GM13976 (cell line): ENCODE results near the gene DSCAML1.
"Not testable (repeated sequence)": the region's sequence is repeated elsewhere in the genome, so short reads cannot be mapped to it uniquely, and the experiment has no call there.

Experiments used
- DNase-seq: peaks from one replicate; pipeline ENCODE4 v3.0.0; 2012; ENCODE audit warnings: low spot score
- in situ Hi-C: fragments of 300-500 bp; cut with MboI; formaldehyde crosslinking; loops from one replicate; pipeline ENCODE4 v1.12.0; 2022; ENCODE audit warnings: low sequenced_read_pairs, mixed read lengths, inconsistent platforms; ENCODE audit not compliant: unreplicated experiment
- TF ChIP-seq, protein P1 (sequence below): IDR thresholded peaks from 2 replicates; pipeline ENCODE4 v1.5.1; 2012; ENCODE audit warnings: borderline replicate concordance, mild to moderate bottlenecking; ENCODE audit not compliant: insufficient read depth; ENCODE audit errors: extremely low read depth, missing control alignments, control extremely low read depth

The DSCAML1 gene

DNA sequence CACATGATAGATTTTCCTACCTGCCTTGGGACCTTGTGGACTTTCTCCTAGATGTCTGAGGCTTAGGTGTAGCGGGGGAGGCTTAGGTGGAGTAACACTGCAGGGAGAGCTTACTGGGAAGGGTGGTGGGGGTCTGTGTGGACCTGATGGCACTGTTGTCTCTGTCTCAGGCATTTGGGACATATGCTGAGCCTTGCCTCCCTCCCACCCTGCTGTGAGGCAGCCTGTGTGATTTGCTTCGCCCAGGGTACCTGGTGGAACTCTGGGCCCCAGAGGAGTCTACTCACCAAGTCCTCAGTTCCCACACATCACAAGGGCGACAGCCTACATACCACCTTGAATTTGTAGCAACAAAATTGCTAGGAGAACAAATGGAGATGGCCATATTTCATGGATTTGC is 388.7 kb downstream of the DSCAML1 start:
- DNase-seq: no peak
- TF ChIP-seq, protein P1, sequence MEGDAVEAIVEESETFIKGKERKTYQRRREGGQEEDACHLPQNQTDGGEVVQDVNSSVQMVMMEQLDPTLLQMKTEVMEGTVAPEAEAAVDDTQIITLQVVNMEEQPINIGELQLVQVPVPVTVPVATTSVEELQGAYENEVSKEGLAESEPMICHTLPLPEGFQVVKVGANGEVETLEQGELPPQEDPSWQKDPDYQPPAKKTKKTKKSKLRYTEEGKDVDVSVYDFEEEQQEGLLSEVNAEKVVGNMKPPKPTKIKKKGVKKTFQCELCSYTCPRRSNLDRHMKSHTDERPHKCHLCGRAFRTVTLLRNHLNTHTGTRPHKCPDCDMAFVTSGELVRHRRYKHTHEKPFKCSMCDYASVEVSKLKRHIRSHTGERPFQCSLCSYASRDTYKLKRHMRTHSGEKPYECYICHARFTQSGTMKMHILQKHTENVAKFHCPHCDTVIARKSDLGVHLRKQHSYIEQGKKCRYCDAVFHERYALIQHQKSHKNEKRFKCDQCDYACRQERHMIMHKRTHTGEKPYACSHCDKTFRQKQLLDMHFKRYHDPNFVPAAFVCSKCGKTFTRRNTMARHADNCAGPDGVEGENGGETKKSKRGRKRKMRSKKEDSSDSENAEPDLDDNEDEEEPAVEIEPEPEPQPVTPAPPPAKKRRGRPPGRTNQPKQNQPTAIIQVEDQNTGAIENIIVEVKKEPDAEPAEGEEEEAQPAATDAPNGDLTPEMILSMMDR: no peak
- in situ Hi-C loops: no loop called here

DNA sequence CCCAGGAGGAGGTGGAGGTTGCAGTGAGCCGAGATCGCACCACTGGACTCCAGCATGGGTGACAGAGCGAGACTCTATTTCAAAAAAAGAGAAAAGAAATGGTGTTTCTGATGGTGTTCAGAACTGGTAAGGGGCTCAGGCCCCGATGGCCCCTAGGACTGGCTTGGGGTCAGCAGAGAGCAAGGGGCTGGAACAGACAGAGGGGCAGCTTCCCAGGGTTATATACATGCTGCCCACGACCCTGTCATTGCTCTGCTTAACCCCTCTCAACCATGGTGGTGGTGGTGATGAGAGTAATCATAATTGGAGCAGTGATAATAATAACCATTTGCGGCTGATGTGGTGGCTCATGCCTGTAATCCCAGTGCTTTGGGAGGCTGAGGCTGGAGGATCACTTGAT is 390.0 kb downstream of the DSCAML1 start:
- in situ Hi-C loops: no loop called here
- TF ChIP-seq, protein P1: no peak
- DNase-seq: no peak

DNA sequence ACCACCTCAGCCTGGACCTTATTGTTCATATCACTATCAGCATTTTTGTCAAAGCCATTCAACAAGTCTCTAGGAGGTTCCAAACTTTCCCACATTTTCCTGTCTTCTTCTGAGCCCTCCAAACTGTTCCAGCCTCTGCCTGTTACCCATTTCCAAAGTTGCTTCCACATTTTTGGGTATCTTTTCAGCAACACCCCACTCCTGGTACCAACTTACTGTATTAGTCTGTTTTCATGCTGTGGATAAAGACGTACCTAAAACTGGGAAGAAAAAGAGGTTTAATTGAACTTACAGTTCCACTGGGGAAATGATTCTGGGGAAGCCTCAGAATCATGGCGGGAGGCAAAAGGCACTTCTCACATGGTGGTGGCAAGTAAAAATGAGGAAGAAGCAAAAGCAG is 391.1 kb downstream of the DSCAML1 start:
- in situ Hi-C loops, DNase-seq: not testable (repeated sequence)

DNA sequence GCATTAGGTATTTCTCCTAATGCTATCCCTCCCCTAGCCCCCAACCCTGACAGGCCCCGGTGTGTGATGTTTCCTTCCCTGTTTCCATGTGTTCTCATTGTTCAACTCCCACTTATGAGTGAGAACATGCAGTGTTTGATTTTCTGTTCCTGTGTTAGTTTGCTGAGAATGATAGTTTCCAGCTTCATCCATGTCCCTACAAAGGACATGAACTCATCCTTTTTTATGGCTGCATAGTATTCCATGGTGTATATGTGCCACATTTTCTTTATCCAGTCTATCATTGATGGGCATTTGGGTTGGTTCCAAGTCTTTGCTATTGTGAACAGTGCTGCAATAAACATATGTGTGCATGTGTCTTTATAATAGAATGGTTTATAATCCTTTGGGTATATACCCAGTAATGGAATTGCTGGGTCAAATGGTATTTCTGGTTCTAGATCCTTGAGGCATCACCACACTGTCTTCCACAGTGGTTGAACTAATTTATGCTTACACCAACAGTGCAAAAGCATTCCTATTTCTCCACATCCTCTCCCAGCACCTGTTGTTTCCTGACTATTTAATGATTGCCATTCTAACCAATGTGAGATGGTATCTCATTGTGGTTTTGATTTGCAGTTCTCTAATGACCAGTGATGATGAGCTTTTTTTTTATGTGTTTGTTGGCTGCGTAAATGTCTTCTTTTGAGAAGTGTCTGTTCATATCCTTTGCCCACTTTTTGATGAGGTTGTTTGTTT is 397.7 kb downstream of the DSCAML1 start:
- in situ Hi-C loops, DNase-seq: not testable (repeated sequence)

DNA sequence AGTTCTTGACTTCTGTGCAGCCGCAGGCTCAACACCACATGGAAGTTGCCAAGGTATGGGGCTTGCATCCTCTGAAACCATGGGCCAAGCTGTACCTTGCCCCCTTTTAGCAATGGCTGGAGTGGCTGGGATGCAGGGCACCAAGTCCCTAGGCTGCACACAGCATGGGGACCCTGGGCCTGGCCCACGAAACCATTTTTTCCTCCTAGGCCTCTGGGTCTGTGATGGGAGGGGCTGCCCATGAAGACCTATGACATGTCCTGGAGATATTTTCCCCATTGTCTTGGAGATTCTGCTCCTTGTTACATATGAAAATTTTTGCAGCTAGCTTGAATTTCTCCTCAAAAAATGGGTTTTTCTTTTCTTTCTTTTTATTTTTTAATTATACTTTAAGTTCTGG is 398.4 kb downstream of the DSCAML1 start:
- DNase-seq, in situ Hi-C loops: not testable (repeated sequence)

DNA sequence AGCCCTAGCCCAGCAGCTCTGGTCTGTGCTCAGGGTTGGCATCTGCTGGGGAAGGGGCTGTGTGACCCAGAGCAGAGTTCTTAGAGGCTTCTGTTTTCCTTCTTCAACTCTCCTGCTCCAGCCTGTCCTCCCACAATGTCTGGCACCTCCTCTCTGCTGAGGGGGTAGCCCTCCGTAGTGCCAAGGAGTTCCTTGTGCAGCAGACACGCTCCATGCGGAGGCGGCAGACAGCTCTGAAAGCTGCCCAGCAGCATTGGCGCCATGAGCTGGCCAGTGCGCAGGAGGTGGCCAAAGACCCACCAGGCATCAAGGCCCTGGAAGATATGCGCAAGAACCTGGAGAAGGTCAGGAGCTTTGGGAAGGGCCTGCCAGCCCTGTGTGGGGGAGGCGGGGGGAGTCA is 400.0 kb downstream of the DSCAML1 start:
- no peak for DNase-seq
- TF ChIP-seq, protein P1: no peak
- in situ Hi-C loops: no loop called here

DNA sequence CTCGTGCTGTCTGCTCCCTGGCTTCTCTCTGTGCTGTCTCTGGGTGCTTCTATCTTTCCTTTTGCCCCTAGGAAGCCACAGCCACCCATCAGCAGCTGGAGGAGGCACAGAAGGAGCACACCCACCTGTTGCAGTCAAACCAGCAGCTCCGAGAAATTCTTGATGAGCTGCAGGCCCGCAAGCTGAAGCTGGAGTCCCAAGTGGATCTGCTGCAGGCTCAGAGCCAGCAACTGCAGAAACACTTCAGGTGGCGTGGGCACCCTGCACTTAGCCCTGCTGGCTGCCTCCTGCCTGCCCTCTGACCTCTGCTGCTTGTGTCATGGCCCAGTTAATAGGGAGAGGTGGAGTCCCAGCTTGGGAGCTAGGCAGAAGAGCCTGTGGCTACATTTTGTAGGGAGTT is 401.5 kb downstream of the DSCAML1 start:
- in situ Hi-C loops: no loop called here

DNA sequence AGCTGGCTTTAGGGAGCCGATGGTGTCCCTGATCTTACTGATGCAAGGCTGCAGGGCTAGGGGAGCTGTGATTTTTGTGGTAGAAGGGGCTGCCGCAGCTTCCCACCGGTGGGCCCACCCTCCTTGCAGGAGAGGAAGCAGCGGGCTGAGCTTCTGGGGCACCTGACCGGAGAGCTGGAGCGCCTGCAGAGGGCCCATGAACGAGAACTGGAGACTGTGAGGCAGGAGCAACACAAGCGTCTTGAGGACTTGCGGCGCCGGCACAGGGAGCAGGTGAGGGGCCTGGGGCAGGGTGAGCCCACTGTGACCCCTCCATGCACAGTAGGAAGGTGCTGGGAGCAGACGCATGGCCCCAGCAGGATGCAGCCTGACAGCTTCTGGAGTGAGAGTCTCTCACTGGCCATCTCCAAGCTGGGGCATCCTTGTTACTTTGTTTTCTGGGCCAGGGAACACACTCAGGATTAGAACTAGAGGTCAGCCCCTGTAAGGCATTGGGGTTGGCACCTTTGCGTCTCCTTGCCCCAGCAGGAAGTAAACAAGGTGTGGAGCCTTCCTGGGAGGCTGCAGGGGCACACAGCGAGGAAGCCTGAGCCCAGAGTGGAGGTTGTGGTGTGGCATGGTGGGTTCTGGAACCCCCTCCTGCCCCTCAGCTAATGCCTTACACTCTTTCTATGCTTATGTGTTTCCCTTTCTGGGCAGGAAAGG is 402.6 kb downstream of the DSCAML1 start:
- DNase-seq: no peak
- TF ChIP-seq, protein P1: no peak
- in situ Hi-C loops: no loop called here

More for the DNA sequence above, 401.5 kb downstream of the DSCAML1 start:
- no peak for DNase-seq
- TF ChIP-seq, protein P1: no peak
